SH-SY5Y (cell line): Measurements from ENCODE around the gene CDNF.

ENCODE experiments used
- GATA2 ChIP-seq: IDR thresholded peaks from 2 replicates; pipeline ENCODE4 v1.6.1; 2011; ENCODE audit warnings: mild to moderate bottlenecking, low read depth, low read length
- GATA3 ChIP-seq: IDR thresholded peaks from 2 replicates; pipeline ENCODE4 v1.6.1; 2011; ENCODE audit warnings: low read depth, mild to moderate bottlenecking, low read length, moderate library complexity

- 0 out of 2 replicates have a peak, but pooled peaks have one; percentile 12 for TF ChIP-seq GATA2
- peak; percentile 67; the same call in 1 of the 2 replicates for TF ChIP-seq GATA3
Measured at GRCh38 chr10:14822879-14823755, 14.7 kb downstream of the CDNF start.
